Occipital lobe (tissue), 2 donors: Measurements from ENCODE around the gene RFX8. TPM values are rescaled to one million over a fixed set of nuclear protein-coding genes. Genes with fewer than 3 reads are reported as not detected.
A peak's percentile ranks its signal among the peaks of the same experiment; 100 is the strongest.
"Not testable (repeated sequence)": the region's sequence is repeated elsewhere in the genome, so short reads cannot be mapped to it uniquely, and the experiment has no call there.

Source experiments
- DNase-seq: peaks from one replicate; lab custom pipeline; 2025; lab: John Stamatoyannopoulos, UW
- total RNA-seq: library from RNA; depleted of rRNA; stranded (reverse); fragments of >200 nt; gene quantifications from one replicate; pipeline ENCODE4 v1.2.3, GENCODE V29; 2014

RFX8 gene
- total RNA-seq, 1 donor from 2014 or later: 0.47 TPM

- DNase-seq: no peak
Measured at GRCh38 chr2:101486258-101486701, 11.4 kb upstream of the RFX8 start.

GRCh38 chr2:101485856-101486255 is 10.9 kb upstream of the RFX8 start:
- no peak for DNase-seq

GRCh38 chr2:101480764-101481163 is 5.9 kb upstream of the RFX8 start:
- DNase-seq: no peak

DNA sequence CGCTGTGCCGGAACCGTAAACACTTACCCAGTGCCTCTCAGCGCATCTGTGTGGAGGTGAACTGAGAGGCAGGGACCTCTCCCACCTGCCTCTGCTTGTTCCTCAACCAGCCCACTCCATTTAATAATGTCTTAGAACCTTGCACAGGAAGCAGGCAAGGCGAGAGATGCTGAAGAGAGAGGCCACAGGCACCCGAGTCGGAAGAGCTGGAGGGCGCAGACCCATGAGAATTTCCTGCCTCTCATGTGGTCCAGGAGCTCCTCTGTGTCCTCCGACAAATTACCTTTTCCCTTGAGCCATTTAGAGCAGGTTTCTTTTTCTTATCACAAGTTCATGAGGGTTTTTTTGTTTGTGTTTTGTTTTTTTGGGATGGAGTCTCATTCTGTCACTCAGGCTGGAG is 4.9 kb upstream of the RFX8 start:
- no peak for DNase-seq

DNA sequence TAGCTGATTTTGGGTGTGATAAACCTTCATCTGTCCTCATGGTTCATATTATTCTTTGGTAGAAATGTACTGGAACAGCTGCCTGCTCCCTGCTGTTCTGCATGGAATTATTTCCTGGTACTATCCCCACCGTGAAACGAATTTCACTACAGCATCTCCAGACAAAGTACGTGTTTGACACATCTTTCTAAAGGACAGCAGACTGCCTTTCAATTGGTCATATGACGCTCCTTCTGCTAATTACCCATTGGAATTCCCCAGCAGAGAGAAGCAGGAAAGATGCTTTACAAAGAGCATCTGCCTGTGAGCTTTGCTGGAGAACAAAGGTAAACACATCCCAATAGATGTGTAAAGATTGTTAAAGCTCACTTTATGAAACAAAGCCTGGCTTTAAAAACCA is 4.4 kb upstream of the RFX8 start:
- DNase-seq: no peak

DNA sequence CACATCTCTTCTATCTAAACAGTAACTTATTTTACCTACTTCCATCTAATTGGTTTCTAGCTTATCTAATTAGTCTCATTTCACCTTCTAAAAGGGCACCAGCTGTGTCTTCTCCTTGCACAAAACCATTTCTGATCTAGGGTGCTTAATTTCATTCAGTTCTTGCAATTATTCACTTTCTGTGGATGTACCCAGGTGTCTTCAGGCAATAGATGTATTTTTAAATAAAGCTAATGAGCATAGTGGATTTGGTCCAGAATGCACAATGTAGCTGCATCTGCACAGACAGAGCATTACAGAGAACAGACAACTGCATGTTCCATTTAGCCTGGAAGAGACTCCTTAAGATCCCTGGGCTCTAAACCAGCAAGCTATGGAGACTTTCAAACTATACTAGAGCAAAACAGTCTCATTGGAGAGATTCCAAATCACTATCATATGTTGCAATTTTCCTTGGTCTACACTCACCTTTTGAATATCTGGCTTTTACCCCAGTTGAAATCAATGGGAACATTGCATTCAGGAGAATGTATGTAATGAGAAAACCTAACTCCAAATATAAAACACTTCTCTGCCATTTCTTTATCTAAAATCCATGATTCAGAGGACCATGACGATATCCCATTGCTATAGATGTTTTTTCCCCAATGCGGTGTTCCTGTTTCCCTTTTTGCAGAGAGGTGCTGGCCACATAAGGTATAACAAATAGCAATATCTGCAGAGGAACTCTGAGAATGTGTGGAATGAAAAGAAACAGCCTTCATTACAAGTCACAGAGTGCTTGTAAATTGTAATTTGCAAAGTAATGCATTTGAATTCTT is 3.5 kb upstream of the RFX8 start:
- DNase-seq: no peak

DNA sequence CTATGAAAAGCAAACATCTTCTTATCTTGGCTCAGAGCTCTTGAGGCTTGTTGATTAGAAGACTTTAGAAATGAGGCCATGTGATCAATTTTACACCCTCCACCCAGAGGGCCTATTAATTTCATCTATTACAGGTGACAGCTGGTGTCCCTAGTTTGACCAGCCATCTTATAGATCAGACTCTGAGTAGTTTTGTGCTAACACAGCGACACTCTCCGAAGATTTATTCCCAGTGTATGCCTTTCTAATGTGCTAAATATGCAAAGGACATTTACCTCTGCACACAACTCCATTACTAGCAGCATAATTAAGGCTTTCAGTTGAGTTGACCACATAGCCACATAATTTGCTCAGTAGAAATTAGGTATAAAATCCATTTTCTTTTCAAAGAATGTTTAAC is 2.6 kb upstream of the RFX8 start:
- DNase-seq: no peak

DNA sequence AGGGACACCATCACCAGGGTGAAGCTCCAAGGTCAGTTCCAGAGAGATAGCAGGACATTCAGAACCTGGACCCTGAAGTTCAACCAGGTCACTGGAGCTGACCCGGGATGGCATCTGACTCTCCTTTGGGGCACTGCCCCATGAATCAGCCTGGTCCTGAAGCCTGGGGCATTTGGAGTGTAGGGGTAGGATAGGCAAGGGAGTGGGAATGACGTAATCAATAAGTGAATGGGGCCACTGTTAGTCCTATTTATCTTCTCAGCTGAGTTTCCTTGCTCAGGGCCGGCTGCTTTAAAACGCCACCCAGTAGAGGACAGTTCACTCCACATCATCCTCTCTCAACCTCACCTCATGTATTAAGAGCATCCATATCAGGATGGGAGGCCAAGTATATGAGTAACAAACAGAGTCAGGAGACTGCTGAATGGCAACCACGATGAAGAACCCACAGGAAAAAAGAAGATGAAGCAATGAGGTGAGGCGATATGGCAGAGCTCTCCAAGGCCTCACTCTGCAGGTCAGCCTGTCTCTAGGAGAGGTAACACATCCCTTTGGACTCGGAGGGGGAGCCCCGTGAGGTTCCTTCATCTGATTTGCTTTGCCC is 1.8 kb upstream of the RFX8 start:
- no peak for DNase-seq

DNA sequence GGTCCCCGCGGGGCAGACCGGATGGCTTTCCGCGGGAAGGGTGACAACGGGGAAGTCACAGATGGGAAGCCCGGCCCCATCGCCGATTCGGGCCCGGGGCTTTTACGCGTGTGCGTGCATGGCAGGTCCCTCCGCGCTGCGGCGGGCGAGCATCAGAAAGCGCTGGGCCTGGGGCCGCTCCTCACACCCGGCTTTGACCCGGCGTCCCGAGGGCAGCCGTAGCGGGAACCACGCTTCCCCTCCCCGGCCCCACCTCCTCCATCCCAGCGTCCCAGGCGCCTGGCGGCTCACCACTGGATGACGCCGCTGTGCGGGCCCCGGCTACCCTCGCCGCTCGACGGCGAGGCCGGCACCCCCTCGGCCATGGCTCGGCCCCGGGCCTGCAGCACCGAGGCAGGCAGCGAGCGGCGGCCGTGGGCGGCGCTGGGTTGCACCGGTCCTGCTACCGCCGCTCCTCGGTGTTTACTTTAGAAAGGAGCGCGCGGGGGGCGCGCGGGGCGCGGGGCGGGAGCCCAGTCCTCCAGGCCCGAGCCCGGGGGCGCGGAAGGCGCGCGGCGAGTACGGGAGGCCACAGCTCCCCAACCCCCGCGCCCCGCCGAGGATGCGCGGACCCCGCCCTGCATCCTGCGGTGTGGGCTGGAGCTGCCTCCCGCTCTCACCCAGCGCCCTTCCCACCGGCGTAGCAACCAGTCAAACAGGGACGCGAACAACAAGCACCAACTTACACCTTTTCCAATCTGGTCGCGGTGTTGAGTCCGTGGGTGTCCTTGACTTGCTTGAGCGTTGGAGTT is 806 bp downstream of the RFX8 start:
- peak; percentile 38 for DNase-seq

GRCh38 chr2:101473591-101473910 is 1.4 kb downstream of the RFX8 start:
- DNase-seq: no peak

- DNase-seq: no peak
Measured at GRCh38 chr2:101469863-101470262, 5.0 kb downstream of the RFX8 start.

GRCh38 chr2:101467306-101467705 is 7.6 kb downstream of the RFX8 start:
- DNase-seq: no peak

GRCh38 chr2:101466426-101466825 is 8.5 kb downstream of the RFX8 start:
- no peak for DNase-seq

DNA sequence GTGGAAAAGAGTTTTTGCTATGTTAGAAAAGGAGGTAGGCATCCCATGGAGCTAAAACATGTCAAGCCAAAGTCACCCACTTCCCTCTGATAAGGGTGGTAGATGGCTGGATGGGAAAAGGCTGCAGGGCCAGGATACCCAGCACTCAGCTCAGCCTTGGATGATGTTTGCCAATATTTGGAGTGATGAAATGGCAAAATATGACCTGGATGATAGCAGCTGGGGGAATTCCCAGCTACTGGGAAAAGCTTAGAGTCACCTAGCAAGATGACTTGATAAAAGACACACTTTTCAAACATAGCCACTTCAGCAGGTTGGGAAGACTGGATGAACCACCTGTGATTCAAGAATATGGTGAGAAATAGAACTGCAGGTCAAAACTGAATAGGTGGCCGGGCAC is 10.1 kb downstream of the RFX8 start:
- DNase-seq: no peak

- no peak for DNase-seq
Measured at GRCh38 chr2:101463911-101464641, 10.8 kb downstream of the RFX8 start.

DNA sequence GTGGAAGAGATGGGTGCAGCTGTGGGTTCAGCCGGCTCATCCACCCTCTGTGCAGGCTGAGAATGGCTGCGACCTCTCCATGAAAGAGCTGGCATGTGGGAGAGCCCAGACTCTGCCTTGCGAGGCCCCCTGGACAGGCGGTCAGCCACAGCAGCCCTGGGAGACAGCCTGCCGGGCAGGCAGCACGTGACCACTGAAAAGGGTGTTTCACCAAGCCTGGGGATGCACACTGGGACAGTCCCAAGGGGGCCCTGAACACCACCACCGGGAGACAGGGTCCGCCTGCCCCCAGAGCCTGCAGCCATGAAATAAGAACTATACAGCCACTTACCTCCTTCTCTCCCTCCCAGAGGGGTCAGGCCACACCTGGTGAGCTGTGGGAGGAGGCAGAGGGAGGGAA is 11.5 kb downstream of the RFX8 start:
- no peak for DNase-seq

DNA sequence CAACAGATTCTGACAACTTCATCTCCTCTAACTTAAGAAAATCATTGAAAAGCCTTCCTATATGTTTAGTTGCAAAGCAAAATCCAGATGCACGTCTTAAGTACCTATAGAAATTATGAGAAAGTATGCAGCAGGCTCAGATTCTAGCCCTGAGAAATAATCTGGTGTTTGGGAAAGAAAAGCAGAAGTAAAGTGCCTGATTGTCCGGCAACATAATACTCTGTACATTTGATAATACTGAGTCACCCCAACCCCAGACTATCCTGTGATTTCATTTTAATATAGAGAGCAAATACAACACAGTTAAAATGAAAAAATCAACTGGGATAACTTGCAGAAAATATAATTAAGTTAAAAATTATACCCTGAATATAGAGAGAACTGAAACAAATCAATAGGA is 13.5 kb downstream of the RFX8 start:
- no peak for DNase-seq

DNA sequence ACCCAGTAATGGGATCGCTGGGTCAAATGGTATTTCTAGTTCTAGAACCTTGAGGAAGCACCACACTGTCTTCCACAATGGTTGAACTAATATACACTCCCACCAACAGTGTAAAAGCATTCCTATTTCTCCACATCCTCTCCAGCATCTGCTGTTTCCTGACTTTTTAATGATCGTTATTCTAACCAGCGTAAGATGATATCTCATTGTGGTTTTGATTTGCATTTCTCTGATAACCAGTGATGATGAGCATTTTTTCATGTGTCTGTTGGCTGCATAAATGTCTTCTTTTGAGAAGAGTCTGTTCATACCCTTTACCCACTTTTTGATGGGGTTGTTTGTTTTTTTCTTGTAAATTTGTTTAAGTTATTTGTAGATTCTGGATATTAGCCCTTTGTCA is 20.5 kb downstream of the RFX8 start:
- DNase-seq: not testable (repeated sequence)

DNA sequence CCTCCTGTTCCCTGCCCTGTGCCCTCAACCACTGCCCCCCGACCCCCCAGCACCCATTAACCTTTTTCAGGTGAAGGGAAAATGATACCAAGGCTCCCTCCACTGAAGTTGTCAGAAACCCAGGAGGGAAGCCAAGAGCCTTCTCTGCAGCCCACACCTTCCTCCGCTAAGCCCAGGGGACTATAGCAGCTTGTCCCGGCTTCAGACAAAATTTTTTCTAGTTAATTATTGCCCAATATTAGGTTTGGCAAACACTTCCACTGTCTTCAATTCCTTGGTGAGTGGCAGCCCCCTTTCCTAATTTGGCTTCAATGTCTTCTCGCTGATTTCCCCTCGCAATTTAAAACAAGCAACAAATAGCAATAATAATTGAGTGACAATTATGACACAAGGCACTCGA is 23.9 kb downstream of the RFX8 start:
- no peak for DNase-seq

- no peak for DNase-seq
Measured at GRCh38 chr2:101446869-101447268, 28.0 kb downstream of the RFX8 start.

GRCh38 chr2:101442667-101443061 is 32.2 kb downstream of the RFX8 start:
- no peak for DNase-seq
